Testis (tissue), 3 donors: Measurements from ENCODE around the gene MOXD1. TPM values are rescaled to one million over a fixed set of nuclear protein-coding genes. Genes with fewer than 3 reads are reported as not detected.
A peak's percentile ranks its signal among the peaks of the same experiment; 100 is the strongest.

Source experiments
- DNase-seq: peaks from one replicate; pipeline ENCODE4 v3.0.0-alpha.2; 2019
- H3K27ac ChIP-seq, 2 donors: fragments of 200-600 bp; sonication (generic); one replicate each; pipeline ENCODE4 v1.5.1; 2019
- H3K27me3 ChIP-seq: fragments of 200-600 bp; sonication (generic); one replicate; pipeline ENCODE4 v1.5.1; 2019
- H3K36me3 ChIP-seq: fragments of 200-600 bp; sonication (generic); one replicate; pipeline ENCODE4 v1.5.1; 2017; ENCODE audit warnings: low read depth; ENCODE audit errors: missing control alignments
- H3K4me1 ChIP-seq: fragments of 200-600 bp; sonication (generic); one replicate; pipeline ENCODE4 v1.5.1; 2019
- H3K4me3 ChIP-seq, 2 donors: fragments of 200-600 bp; sonication (generic); one replicate each; pipeline ENCODE4 v1.5.1; 2017 to 2019
- H3K9me3 ChIP-seq: fragments of 200-600 bp; sonication (generic); one replicate; pipeline ENCODE4 v1.5.1; 2017
- POLR2A ChIP-seq: fragments of 450-650 bp; IDR thresholded peaks from one replicate; pipeline ENCODE4 v1.6.1; 2017; ENCODE audit warnings: antibody characterized with exemption, mild to moderate bottlenecking, moderate library complexity
- WGBS, 2 donors: methylation state at CpG; one replicate each; pipeline ENCODE4 v1.1.5; 2018; 5-methylcytosine and 5-hydroxymethylcytosine counted together
- intact Hi-C: fragments of 100-400 bp; cut with DNase I; formaldehyde crosslinking; loops from one replicate; pipeline ENCODE4 v1.15.1; 2023; ENCODE audit warnings: low total_unique reads
- polyA plus RNA-seq: library from polyadenylated mRNA; stranded (reverse); fragments of 350-450 nt; fragmentation: Illumina TruSeq; extraction: RNeasy Lipid Tissue Mini Kit (QIAGEN cat#74804); gene quantifications from one replicate; pipeline ENCODE4 v1.2.3, GENCODE V29; 2014; ENCODE audit warnings: low read depth, low replicate concordance; ENCODE audit not compliant: insufficient read depth
- total RNA-seq, 2 donors: library from RNA; depleted of rRNA; stranded (reverse); fragments of >200 nt; gene quantifications; one replicate each; pipeline ENCODE4 v1.2.3, GENCODE V29; 2016
- TF ChIP-seq, protein P1 (sequence below), 3 experiments: fragments of 450-650 bp in 2 of 3; fragments of 200-600 bp in 1 of 3; sonication (generic) in 1 of 3; IDR thresholded peaks; one replicate each; pipeline ENCODE4 v1.5.1; 2016 to 2019; ENCODE audit warnings: antibody characterized with exemption in 3 of 3, mild to moderate bottlenecking in 2 of 3, moderate library complexity in 1 of 3

The MOXD1 gene
- total and polyA plus RNA-seq, 3 donors from 2014 or later: 3.1 to 8.6 (median 7.4) TPM

DNA sequence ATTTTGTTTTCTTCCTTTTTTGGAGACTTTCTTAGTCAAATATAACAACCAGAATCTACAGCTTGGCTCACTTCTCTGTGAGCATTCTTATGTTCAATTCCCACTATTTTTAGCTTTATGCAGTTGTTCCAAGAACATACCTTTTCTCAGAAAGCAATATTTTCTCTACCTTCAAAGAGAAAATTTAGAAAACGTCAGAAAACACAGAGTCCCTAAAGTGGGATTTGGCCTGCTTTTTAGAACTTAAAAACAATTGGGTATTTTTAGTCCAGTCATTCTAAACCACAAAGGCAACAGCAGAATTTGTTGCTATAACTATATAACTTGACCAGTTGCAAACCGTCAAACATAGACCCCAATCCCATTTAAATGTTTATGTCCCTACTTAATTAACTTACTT is 133.1 kb downstream of the MOXD1 start:
- Histone ChIP-seq H3K4me3 (no peak overlapping the region), H3K36me3 (no peaks in the 10 kb centered on the region), H3K27me3 (no peaks in the 10 kb centered on the region), H3K4me1 (no peaks in the 10 kb centered on the region), H3K9me3 (no peaks in the 10 kb centered on the region), H3K27ac (no peak overlapping the region)
- intact Hi-C loops: no loop called here
- WGBS, 2 donors: 79 to 80% methylated on average over 2 of the region's 2 CpGs
- DNase-seq: no peak
- TF ChIP-seq POLR2A: no peak
- TF ChIP-seq, protein P1, sequence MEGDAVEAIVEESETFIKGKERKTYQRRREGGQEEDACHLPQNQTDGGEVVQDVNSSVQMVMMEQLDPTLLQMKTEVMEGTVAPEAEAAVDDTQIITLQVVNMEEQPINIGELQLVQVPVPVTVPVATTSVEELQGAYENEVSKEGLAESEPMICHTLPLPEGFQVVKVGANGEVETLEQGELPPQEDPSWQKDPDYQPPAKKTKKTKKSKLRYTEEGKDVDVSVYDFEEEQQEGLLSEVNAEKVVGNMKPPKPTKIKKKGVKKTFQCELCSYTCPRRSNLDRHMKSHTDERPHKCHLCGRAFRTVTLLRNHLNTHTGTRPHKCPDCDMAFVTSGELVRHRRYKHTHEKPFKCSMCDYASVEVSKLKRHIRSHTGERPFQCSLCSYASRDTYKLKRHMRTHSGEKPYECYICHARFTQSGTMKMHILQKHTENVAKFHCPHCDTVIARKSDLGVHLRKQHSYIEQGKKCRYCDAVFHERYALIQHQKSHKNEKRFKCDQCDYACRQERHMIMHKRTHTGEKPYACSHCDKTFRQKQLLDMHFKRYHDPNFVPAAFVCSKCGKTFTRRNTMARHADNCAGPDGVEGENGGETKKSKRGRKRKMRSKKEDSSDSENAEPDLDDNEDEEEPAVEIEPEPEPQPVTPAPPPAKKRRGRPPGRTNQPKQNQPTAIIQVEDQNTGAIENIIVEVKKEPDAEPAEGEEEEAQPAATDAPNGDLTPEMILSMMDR (IDR thresholded peaks at IDR 0.05): no peak

DNA sequence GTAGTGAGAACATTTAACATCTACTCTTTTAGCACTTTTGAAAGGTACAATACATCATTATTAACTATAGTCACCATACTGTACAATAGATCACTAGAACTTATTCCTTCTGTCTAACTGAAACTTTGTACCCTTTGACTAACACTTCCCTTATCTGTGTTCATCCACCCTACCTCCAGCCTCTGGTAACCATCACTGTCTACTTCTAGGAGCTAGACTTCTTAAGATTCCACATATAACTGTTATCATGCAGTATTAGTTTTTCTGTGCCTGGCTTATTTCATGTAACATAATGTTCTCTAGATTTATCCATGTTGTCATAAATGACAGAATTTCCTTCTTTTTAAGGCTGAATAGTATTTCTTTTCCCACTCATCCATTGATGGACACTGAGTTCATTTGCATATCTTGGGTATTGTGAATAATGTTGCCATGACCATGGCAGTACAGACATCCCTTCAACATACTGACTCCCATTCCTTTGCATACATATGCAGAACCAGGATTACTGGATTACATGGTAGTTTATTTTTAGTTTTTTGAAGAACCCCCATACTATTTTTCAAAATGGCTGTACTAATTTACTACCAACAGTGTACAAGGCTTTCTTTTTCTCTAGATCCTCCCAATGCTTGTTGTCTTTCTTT is 135.7 kb downstream of the MOXD1 start:
- Histone ChIP-seq H3K9me3 (no peaks in the 10 kb centered on the region), H3K27me3 (no peaks in the 10 kb centered on the region), H3K27ac (no peak overlapping the region), H3K4me1 (no peaks in the 10 kb centered on the region), H3K36me3 (no peaks in the 10 kb centered on the region), H3K4me3 (no peak overlapping the region)
- intact Hi-C loops: no loop called here
- TF ChIP-seq POLR2A: no peak
- TF ChIP-seq, protein P1 (IDR thresholded peaks at IDR 0.05): no peak
- no peak for DNase-seq

DNA sequence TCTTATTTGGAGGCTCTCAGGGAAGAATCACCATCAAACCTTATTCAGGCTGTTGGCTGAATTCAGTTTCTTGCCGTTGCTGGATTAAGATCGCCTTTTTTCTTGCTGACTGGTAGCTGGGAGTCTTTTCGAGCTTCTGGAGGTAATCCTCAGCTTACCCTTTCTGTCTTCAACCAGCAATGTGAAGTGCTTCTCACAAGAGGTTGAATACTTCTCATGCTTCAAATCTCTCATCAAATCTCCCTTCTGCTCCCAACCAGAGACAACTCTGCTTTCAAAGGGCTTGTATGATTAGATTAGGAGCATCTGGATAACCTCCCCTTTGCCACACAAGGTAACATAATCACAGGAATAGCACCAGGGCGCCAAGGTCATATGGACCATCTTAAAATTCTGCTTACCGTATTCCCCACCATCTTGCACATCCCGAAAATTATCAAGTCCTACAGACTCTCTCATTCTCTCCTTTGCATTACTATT is 137.2 kb downstream of the MOXD1 start:
- 92 to 93% methylated on average over 6 of the region's 6 CpGs for WGBS, 2 donors
- TF ChIP-seq, protein P1 (IDR thresholded peaks at IDR 0.05): no peak
- TF ChIP-seq POLR2A: no peak
- no peaks in the 10 kb centered on the region for H3K27me3 ChIP-seq
- DNase-seq: no peak
- H3K4me3 ChIP-seq: no peak overlapping the region
- H3K36me3 ChIP-seq: no peaks in the 10 kb centered on the region
- no peaks in the 10 kb centered on the region for H3K9me3 ChIP-seq
- H3K27ac ChIP-seq: no peak overlapping the region
- intact Hi-C loops: no loop called here
- H3K4me1 ChIP-seq: no peaks in the 10 kb centered on the region

DNA sequence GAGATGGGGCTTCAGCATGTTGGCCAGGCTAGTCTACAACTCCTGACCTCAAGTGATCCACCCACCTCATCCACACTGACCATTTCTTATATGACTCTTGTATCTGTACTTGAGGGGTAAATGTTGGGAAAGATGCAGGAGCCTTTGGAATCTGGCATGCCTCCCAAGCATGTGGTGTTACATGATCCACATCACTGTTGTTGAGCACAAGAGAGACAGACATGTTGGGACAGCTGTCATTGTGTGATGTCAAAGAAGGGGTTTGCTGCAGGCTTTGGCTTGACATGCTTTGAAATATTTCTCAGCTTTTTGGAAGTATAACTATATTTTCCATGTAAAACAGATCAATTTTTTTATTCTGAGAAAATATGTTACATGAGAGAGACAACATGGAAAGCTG is 139.9 kb downstream of the MOXD1 start:
- H3K27me3 ChIP-seq: no peaks in the 10 kb centered on the region
- H3K4me1 ChIP-seq: no peaks in the 10 kb centered on the region
- TF ChIP-seq, protein P1 (IDR thresholded peaks at IDR 0.05): no peak
- TF ChIP-seq POLR2A: no peak
- no peaks in the 10 kb centered on the region for H3K9me3 ChIP-seq
- DNase-seq: no peak
- H3K27ac ChIP-seq: no peak overlapping the region
- H3K4me3 ChIP-seq: no peak overlapping the region
- no peaks in the 10 kb centered on the region for H3K36me3 ChIP-seq
- intact Hi-C loops: no loop called here

DNA sequence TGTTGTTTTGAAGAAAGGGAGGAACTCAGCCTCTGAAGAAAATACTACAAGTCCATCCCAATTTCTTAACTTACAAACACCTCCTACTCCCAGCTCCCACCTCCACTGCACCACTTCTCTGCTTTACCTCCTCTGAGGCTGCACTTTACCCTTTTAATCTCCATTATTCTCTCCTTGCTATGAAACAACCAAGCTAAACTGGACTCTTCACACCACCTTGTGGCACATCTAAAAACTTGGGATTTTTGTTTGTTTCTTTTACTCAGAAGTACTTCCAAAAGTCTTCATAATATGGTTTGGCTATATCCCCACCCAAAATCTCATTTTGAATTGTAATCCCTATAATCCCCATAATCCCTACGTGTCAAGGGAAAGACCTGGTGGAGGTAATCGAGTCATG is 142.2 kb downstream of the MOXD1 start:
- Histone ChIP-seq H3K4me3 (no peak overlapping the region), H3K36me3 (no peaks in the 10 kb centered on the region), H3K9me3 (no peaks in the 10 kb centered on the region), H3K27me3 (no peaks in the 10 kb centered on the region), H3K27ac (no peak overlapping the region), H3K4me1 (no peaks in the 10 kb centered on the region)
- intact Hi-C loops: no loop called here
- WGBS, 2 donors: 82 to 83% methylated on average over 2 of the region's 2 CpGs
- no peak for TF ChIP-seq POLR2A
- TF ChIP-seq, protein P1 (IDR thresholded peaks at IDR 0.05): peak in 2 of 3 experiments; percentile 18 to 34
- no peak for DNase-seq
